ENCODE data around the gene CCDC33.

The CCDC33 gene

GRCh38 chr15:74259292-74259648 is 23.1 kb downstream of the CCDC33 start:
- no peak for TF ChIP-seq ZNF70 (CRISPR knock-in tag; IDR thresholded peaks at IDR 0.05)
- TF ChIP-seq ESRRG (CRISPR knock-in tag; IDR thresholded peaks at IDR 0.05) = no peak
- TF ChIP-seq ZC3H10 (CRISPR knock-in tag; IDR thresholded peaks at IDR 0.05) = no peak
- no peak for TF ChIP-seq OSR1 (CRISPR knock-in tag; IDR thresholded peaks at IDR 0.05)
- TF ChIP-seq POU6F1 (CRISPR knock-in tag; IDR thresholded peaks at IDR 0.05; ENCODE audit: borderline replicate concordance, low read depth) = no peak
- TF ChIP-seq TOX (CRISPR knock-in tag; IDR thresholded peaks at IDR 0.05; ENCODE audit: borderline replicate concordance) = no peak
- no peak for TF ChIP-seq BACH2 (CRISPR knock-in tag; IDR thresholded peaks at IDR 0.05; ENCODE audit: borderline replicate concordance)
- no peak for TF ChIP-seq ISL1 (CRISPR knock-in tag; IDR thresholded peaks at IDR 0.05)
- ATAC-seq = no peak

GRCh38 chr15:74259821-74260607 is 23.9 kb downstream of the CCDC33 start:
- TF ChIP-seq CSDC2 (CRISPR knock-in tag; IDR thresholded peaks at IDR 0.05) (no peak), ZNF70 (CRISPR knock-in tag; IDR thresholded peaks at IDR 0.05) (no peak), RARB (CRISPR knock-in tag; IDR thresholded peaks at IDR 0.05) (no peak), ESRRG (CRISPR knock-in tag; IDR thresholded peaks at IDR 0.05) (no peak), ZC3H10 (CRISPR knock-in tag; IDR thresholded peaks at IDR 0.05) (no peak), BACH2 (CRISPR knock-in tag; IDR thresholded peaks at IDR 0.05; ENCODE audit: borderline replicate concordance) (no peak), TOX (CRISPR knock-in tag; IDR thresholded peaks at IDR 0.05; ENCODE audit: borderline replicate concordance) (no peak), SNAI2 (CRISPR knock-in tag; IDR thresholded peaks at IDR 0.05) (no peak), GLIS3 (CRISPR knock-in tag; IDR thresholded peaks at IDR 0.05) (no peak), ZFP30 (CRISPR knock-in tag; IDR thresholded peaks at IDR 0.05) (no peak), POU6F1 (CRISPR knock-in tag; IDR thresholded peaks at IDR 0.05; ENCODE audit: borderline replicate concordance, low read depth) (no peak), ZNF8 (CRISPR knock-in tag; IDR thresholded peaks at IDR 0.05) (no peak), CSRNP3 (CRISPR knock-in tag; IDR thresholded peaks at IDR 0.05) (no peak), CREB5 (CRISPR knock-in tag; IDR thresholded peaks at IDR 0.05; ENCODE audit: low read depth) (no peak), ARNTL (CRISPR knock-in tag; IDR thresholded peaks at IDR 0.05; ENCODE audit: borderline replicate concordance, low read depth) (no peak), ZFP3 (CRISPR knock-in tag; IDR thresholded peaks at IDR 0.05) (no peak), TCF4 (CRISPR knock-in tag; IDR thresholded peaks at IDR 0.05; ENCODE audit: borderline replicate concordance) (no peak)
- TF ChIP-seq, protein P1, sequence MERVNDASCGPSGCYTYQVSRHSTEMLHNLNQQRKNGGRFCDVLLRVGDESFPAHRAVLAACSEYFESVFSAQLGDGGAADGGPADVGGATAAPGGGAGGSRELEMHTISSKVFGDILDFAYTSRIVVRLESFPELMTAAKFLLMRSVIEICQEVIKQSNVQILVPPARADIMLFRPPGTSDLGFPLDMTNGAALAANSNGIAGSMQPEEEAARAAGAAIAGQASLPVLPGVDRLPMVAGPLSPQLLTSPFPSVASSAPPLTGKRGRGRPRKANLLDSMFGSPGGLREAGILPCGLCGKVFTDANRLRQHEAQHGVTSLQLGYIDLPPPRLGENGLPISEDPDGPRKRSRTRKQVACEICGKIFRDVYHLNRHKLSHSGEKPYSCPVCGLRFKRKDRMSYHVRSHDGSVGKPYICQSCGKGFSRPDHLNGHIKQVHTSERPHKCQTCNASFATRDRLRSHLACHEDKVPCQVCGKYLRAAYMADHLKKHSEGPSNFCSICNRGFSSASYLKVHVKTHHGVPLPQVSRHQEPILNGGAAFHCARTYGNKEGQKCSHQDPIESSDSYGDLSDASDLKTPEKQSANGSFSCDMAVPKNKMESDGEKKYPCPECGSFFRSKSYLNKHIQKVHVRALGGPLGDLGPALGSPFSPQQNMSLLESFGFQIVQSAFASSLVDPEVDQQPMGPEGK (CRISPR knock-in tag; IDR thresholded peaks at IDR 0.05; ENCODE audit: borderline replicate concordance) = no peak
- ATAC-seq = no peak

- ATAC-seq = no peak
- TF ChIP-seq BACH2 (CRISPR knock-in tag; IDR thresholded peaks at IDR 0.05; ENCODE audit: borderline replicate concordance) (no peak), GLIS3 (CRISPR knock-in tag; IDR thresholded peaks at IDR 0.05) (no peak)
These were observed 24.9 kb downstream of the CCDC33 start for GRCh38 chr15:74261041-74261440.

DNA sequence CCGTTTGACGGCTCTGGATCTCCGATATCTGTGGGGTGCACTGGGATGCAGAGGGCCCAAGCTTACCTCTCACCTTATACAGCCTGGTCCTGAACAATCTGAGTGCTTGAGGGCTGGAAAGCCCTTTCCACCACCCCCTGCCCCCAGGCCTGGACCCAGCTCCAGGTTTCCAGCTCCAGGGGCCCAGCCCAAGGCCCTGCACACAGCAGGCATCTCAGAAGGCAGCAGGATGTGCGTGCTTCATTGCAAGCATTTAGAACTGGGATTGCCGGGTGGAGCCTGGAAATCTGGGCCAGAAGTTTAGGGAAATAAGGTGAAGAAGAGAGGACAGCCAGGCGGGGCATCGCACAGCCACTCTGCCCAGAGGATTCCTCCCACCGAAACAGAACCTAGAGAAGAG is 25.6 kb downstream of the CCDC33 start:
- TF ChIP-seq ZNF8 (CRISPR knock-in tag; IDR thresholded peaks at IDR 0.05) (no peak), ESRRG (CRISPR knock-in tag; IDR thresholded peaks at IDR 0.05) (no peak), ZNF565 (CRISPR knock-in tag; conservative IDR thresholded peaks at IDR 0.05; ENCODE audit: low read depth) (no peak)
- no peak for ATAC-seq

All from SK-N-SH treated with all-trans-retinoic acid at 6 μM for 48 hours (cell line).